ENCODE measurements around the gene MED14. TPM values are rescaled to one million over a fixed set of nuclear protein-coding genes. Genes with fewer than 3 reads are reported as not detected.

MED14 gene
- total and polyA plus RNA-seq, 2 of the 4 experiments (the other 2 are of a cell fraction) = 17.6 to 25.9 TPM

- Histone ChIP-seq H4K8ac (ENCODE audit: low read depth in 2 of 2, low read length in 2 of 2) (peak overlapping the region; percentile 28 to 57; a peak in 2 of 4 replicates), H2AK5ac (ENCODE audit: low read depth, low read length) (no peak overlapping the region), H3K4ac (ENCODE audit: low read depth, low read length) (peak overlapping the region; percentile 71; the same call in 1 of the 2 replicates), H2BK120ac (ENCODE audit: low read depth, low read length) (no peak overlapping the region), H4K5ac (ENCODE audit: low read depth, low read length) (no peak overlapping the region), H4K91ac (ENCODE audit: insufficient read depth, low read depth, low read length) (0 out of 2 replicates have a peak overlapping the region, but pooled peaks have one; percentile 45), H3K36me3 (ENCODE audit: control insufficient read depth, insufficient read depth, low read length) (0 out of 2 replicates have a peak, but pooled peaks cover 1% of the 10 kb centered on the region), H3K9ac (ENCODE audit: low read depth, low read length) (no peak overlapping the region), H3K14ac (replicated peaks; ENCODE audit: low read depth, low read length) (no peak overlapping the region), H3K23ac (ENCODE audit: low read depth, low read length) (peak overlapping the region; percentile 48; the same call in 1 of the 2 replicates), H3K79me1 (ENCODE audit: low read depth in 1 of 2, low read length in 2 of 2) (peaks cover 0 to 41% of the 10 kb centered on the region in 2 experiments; a peak in 3 of 4 replicates), H3K27me3 (ENCODE audit: control insufficient read depth, insufficient read depth, low read length) (0 out of 2 replicates have a peak, but pooled peaks cover 2% of the 10 kb centered on the region), H3K18ac (ENCODE audit: low read depth, low read length) (no peak overlapping the region), H2BK20ac (ENCODE audit: low read depth, low read length) (no peak overlapping the region), H2AK9ac (replicated peaks; ENCODE audit: low read depth, low read length, poor library complexity) (no peak overlapping the region), H3K4me3 (ENCODE audit: insufficient read depth, low read depth, low read length) (no peak overlapping the region), H2AFZ (replicated peaks; ENCODE audit: low read length, poor library complexity) (no peak overlapping the region), H3K56ac (ENCODE audit: extremely low read depth, insufficient read depth, low read length) (no peak overlapping the region), H3K4me1 (ENCODE audit: control insufficient read depth, insufficient read depth, low read length) (no peaks in the 10 kb centered on the region), H3K27ac (ENCODE audit: insufficient read depth, low read length) (no peak overlapping the region), H2BK5ac (ENCODE audit: low read depth, low read length, poor library complexity, severe bottlenecking) (peak overlapping the region; percentile 30), H3K9me3 (ENCODE audit: control insufficient read depth, insufficient read depth, low read length) (no peaks in the 10 kb centered on the region), H3K9me1 (ENCODE audit: insufficient read depth, low read length) (peaks cover 6% of the 10 kb centered on the region; the same call in 1 of the 2 replicates), H3K4me2 (ENCODE audit: low read depth, low read length) (peak overlapping the region; percentile 40), H2BK15ac (ENCODE audit: low read depth, low read length) (no peak overlapping the region), H4K20me1 (ENCODE audit: insufficient read depth, low read length) (peaks cover 25% of the 10 kb centered on the region; the same call in 1 of the 2 replicates)
- in situ Hi-C loops (cut with MboI; ENCODE audit: low sequenced_read_pairs) = no loop called here
- TF ChIP-seq CEBPB (IDR thresholded peaks at IDR 0.05; ENCODE audit: low read depth, low read length) = peak; percentile 73
- TF ChIP-seq SMC3 (IDR thresholded peaks at IDR 0.05; ENCODE audit: low read depth, low read length) = no peak
- no peak for TF ChIP-seq MXI1 (IDR thresholded peaks at IDR 0.05; ENCODE audit: borderline replicate concordance, low read depth, low read length)
- no peak for TF ChIP-seq RFX5 (IDR thresholded peaks at IDR 0.05; ENCODE audit: low read depth, low read length)
- no peak for TF ChIP-seq CTCF (conservative IDR thresholded peaks at IDR 0.05; ENCODE audit: low read depth, low read length)
- DNase-seq (peak; percentile 54), ATAC-seq (ENCODE audit: low read depth) (no peak)
- ChIA-PET CTCF (no interaction called here), POLR2A (ENCODE audit: unreplicated experiment) (no interaction called here)
- no CpG with 5 or more reads among the region's 5 CpGs for WGBS, 2 experiments (ENCODE audit: extremely low coverage in 2 of 2, insufficient read length in 1 of 2)
- intact Hi-C loops (cut with micrococcal nuclease) = no loop called here
- dilution Hi-C loops (cut with HindIII; ENCODE audit: low sequenced_read_pairs, unreplicated experiment) = no loop called here
- BruUV-seq (replicated peaks) = no TSS peak
These were observed 91.2 kb downstream of the MED14 start for GRCh38 chrX:40644176-40644575.

Measured in IMR-90 (cell line).